Subcutaneous adipose tissue (tissue), 4 donors: ENCODE data around the gene TEX9. TPM values are rescaled to one million over a fixed set of nuclear protein-coding genes. Genes with fewer than 3 reads are reported as not detected.

Experiments used
- CTCF ChIP-seq: fragments of 450-650 bp; IDR thresholded peaks from one replicate; pipeline ENCODE4 v1.5.1; 2016; ENCODE audit warnings: low read depth, mild to moderate bottlenecking, control low read depth, antibody characterized with exemption, moderate library complexity
- total RNA-seq, 4 donors: library from RNA; depleted of rRNA; stranded (reverse); fragments of >200 nt; gene quantifications; one replicate each; pipeline ENCODE4 v1.1.0, GENCODE V29; 2016

The TEX9 gene
- 1 to 10 TPM in 3 of 4 donors, under 1 TPM in 1; 0.82 to 4.6 (median 1.6) TPM for total RNA-seq

GRCh38 chr15:56365075-56365711 lies at the start of gene TEX9:
Gene TEX9 (plus strand): TSS chr15:56365426. CDS start chr15:56365451, 25 bp downstream.
- TF ChIP-seq CTCF, result no peak

GRCh38 chr15:56320316-56320715 lies 44.9 kb upstream of the TEX9 start:
- no peak for TF ChIP-seq CTCF

- TF ChIP-seq CTCF, result no peak
These were observed 44.4 kb upstream of the TEX9 start for GRCh38 chr15:56320861-56321260.

GRCh38 chr15:56322444-56322843 lies 42.8 kb upstream of the TEX9 start:
- no peak for TF ChIP-seq CTCF

- TF ChIP-seq CTCF, result no peak
These were observed 41.8 kb upstream of the TEX9 start for GRCh38 chr15:56323435-56323834.

GRCh38 chr15:56325186-56325585 lies 40.0 kb upstream of the TEX9 start:
- TF ChIP-seq CTCF, result no peak

- no peak for TF ChIP-seq CTCF
These were observed 37.3 kb upstream of the TEX9 start for GRCh38 chr15:56327721-56328502.
